Measurements from ENCODE around the gene SORCS1. TPM values are rescaled to one million over a fixed set of nuclear protein-coding genes. Genes with fewer than 3 reads are reported as not detected.

The SORCS1 gene
- total and polyA plus RNA-seq, 4 experiments from 2014 or later, result not detected

DNA sequence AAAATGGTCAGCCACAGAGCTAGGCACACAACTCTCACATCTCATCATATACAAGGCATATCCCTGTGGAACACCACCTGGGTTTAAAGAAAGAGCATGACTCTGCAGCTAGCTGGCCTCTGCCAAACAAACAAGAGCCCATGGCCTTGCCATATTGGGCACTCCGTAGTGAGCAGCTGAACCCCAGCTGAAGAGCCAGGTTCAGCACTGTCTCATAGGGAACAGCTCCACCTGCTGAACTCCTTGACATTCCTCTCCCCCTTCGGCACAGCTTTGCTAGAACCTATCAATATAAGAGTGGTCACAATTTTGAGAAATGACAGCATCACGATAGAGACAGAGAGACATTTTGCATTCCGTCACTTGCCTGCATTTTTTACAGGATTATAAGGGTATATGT is 20.0 kb downstream of the SORCS1 start:
- no peaks in the 10 kb centered on the region for H3K4me1 Mint-ChIP-seq
- intact Hi-C loops (cut with micrococcal nuclease), result no loop called here
- no peaks in the 10 kb centered on the region for H3K36me3 ChIP-seq (ENCODE audit: insufficient read depth, low read length)
- no peak overlapping the region for H3K4me3 ChIP-seq (ENCODE audit: low read length in 2 of 2)
- H3K27me3 ChIP-seq (ENCODE audit: insufficient read depth, low read length), result no peaks in the 10 kb centered on the region
- no peak overlapping the region for H3K27ac Mint-ChIP-seq
- CTCF ChIA-PET (ENCODE audit: partially characterized antibody), result no interaction called here
- no peaks in the 10 kb centered on the region for H3K36me3 Mint-ChIP-seq
- H3K4me1 ChIP-seq (ENCODE audit: insufficient read depth, low read length), result no peaks in the 10 kb centered on the region
- H3K9me3 ChIP-seq (ENCODE audit: control insufficient read depth in 1 of 2, low read length in 2 of 2), result no peaks in the 10 kb centered on the region
- H3K27me3 Mint-ChIP-seq, result no peaks in the 10 kb centered on the region
- no peak for DNase-seq
- POLR2A ChIA-PET (ENCODE audit: partially characterized antibody), result no interaction called here
- H3K9me3 Mint-ChIP-seq, result peaks cover 0 to 12% (median 8%) of the 10 kb centered on the region in 8 donors
- no peak overlapping the region for H3K4me3 Mint-ChIP-seq
- H3K27ac ChIP-seq (ENCODE audit: low read depth, low read length), result no peak overlapping the region

DNA sequence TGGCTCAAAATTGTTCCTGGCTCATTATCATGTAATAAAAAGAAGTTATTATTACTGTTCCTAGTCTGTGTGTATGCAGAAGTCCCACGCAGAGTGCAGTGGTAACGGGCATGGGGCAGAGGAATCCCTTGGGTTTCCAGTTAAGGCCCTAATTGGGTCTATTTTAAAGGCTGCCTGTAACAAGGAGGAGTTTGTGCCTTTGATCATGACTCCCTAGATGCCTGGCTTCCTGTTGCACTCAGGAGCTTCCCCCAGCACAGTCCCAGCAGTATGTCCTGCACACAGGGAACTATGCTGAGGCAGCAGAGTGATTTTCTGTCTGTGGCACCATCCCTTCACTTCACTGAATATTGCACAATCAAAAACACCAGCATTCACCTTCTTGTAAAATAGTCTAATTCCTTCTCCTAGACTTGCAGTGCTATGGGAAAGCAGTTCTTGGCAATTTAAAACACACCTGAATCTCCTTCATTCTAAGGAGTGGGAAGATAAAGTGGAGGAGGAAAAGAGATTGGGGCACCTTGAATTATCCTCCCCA is 22.9 kb downstream of the SORCS1 start:
- H3K4me1 ChIP-seq (ENCODE audit: insufficient read depth, low read length), result no peaks in the 10 kb centered on the region
- no peaks in the 10 kb centered on the region for H3K27me3 ChIP-seq (ENCODE audit: insufficient read depth, low read length)
- H3K4me1 Mint-ChIP-seq, result no peaks in the 10 kb centered on the region
- H3K36me3 ChIP-seq (ENCODE audit: insufficient read depth, low read length), result no peaks in the 10 kb centered on the region
- H3K9me3 ChIP-seq (ENCODE audit: control insufficient read depth in 1 of 2, low read length in 2 of 2), result peaks cover 0 to 3% of the 10 kb centered on the region in 2 donors
- H3K27ac ChIP-seq (ENCODE audit: low read depth, low read length), result no peak overlapping the region
- DNase-seq, result no peak
- no peaks in the 10 kb centered on the region for H3K27me3 Mint-ChIP-seq
- peaks cover 0 to 17% (median 8%) of the 10 kb centered on the region in 8 donors for H3K9me3 Mint-ChIP-seq
- no peak overlapping the region for H3K27ac Mint-ChIP-seq
- no peak overlapping the region for H3K4me3 ChIP-seq (ENCODE audit: low read length in 2 of 2)
- ChIA-PET CTCF (ENCODE audit: partially characterized antibody) (no interaction called here), POLR2A (ENCODE audit: partially characterized antibody) (no interaction called here)
- no peak overlapping the region for H3K4me3 Mint-ChIP-seq
- no peaks in the 10 kb centered on the region for H3K36me3 Mint-ChIP-seq
- intact Hi-C loops (cut with micrococcal nuclease), result no loop called here

DNA sequence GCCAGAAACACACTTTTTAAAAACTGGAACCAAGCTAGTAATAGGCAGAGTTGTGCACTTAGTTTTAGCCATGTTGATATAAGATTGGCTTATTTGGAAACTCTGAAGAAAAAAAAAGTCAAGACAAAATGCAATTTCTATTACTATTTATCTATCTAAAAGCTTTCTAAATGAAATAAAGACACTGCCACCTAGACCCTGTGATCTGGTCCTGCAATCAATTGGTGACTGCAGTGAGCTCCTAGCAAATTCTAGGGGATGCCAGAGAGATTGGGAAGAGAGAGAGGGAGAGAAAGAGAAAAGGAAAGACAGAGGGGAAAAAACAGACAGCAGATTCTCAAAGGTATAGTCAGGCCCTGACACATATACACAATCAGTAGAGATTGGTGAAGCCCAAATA is 25.3 kb downstream of the SORCS1 start:
- H3K9me3 ChIP-seq (ENCODE audit: control insufficient read depth in 1 of 2, low read length in 2 of 2), result peaks cover 0 to 3% of the 10 kb centered on the region in 2 donors
- no peaks in the 10 kb centered on the region for H3K27me3 ChIP-seq (ENCODE audit: insufficient read depth, low read length)
- ChIA-PET CTCF (ENCODE audit: partially characterized antibody) (no interaction called here), POLR2A (ENCODE audit: partially characterized antibody) (no interaction called here)
- no peaks in the 10 kb centered on the region for H3K27me3 Mint-ChIP-seq
- no peaks in the 10 kb centered on the region for H3K4me1 ChIP-seq (ENCODE audit: insufficient read depth, low read length)
- H3K4me3 Mint-ChIP-seq, result no peak overlapping the region
- no peak overlapping the region for H3K27ac Mint-ChIP-seq
- no peaks in the 10 kb centered on the region for H3K36me3 Mint-ChIP-seq
- peaks cover 0 to 22% (median 8%) of the 10 kb centered on the region in 8 donors for H3K9me3 Mint-ChIP-seq
- no peak for DNase-seq
- intact Hi-C loops (cut with micrococcal nuclease), result no loop called here
- no peak overlapping the region for H3K4me3 ChIP-seq (ENCODE audit: low read length in 2 of 2)
- H3K4me1 Mint-ChIP-seq, result no peaks in the 10 kb centered on the region
- H3K27ac ChIP-seq (ENCODE audit: low read depth, low read length), result no peak overlapping the region
- no peaks in the 10 kb centered on the region for H3K36me3 ChIP-seq (ENCODE audit: insufficient read depth, low read length)

- no peak overlapping the region for H3K27ac ChIP-seq (ENCODE audit: low read depth, low read length)
- no peaks in the 10 kb centered on the region for H3K36me3 ChIP-seq (ENCODE audit: insufficient read depth, low read length)
- H3K27ac Mint-ChIP-seq, result no peak overlapping the region
- peaks cover 5 to 24% (median 11%) of the 10 kb centered on the region in 8 donors for H3K9me3 Mint-ChIP-seq
- no peaks in the 10 kb centered on the region for H3K4me1 Mint-ChIP-seq
- intact Hi-C loops (cut with micrococcal nuclease), result no loop called here
- H3K27me3 Mint-ChIP-seq, result no peaks in the 10 kb centered on the region
- no peak overlapping the region for H3K4me3 Mint-ChIP-seq
- peaks cover 0 to 3% of the 10 kb centered on the region in 2 donors for H3K9me3 ChIP-seq (ENCODE audit: control insufficient read depth in 1 of 2, low read length in 2 of 2)
- H3K36me3 Mint-ChIP-seq, result no peaks in the 10 kb centered on the region
- no peak for DNase-seq
- no peak overlapping the region for H3K4me3 ChIP-seq (ENCODE audit: low read length in 2 of 2)
- CTCF ChIA-PET (ENCODE audit: partially characterized antibody), result no interaction called here
- POLR2A ChIA-PET (ENCODE audit: partially characterized antibody), result no interaction called here
- H3K27me3 ChIP-seq (ENCODE audit: insufficient read depth, low read length), result no peaks in the 10 kb centered on the region
- H3K4me1 ChIP-seq (ENCODE audit: insufficient read depth, low read length), result no peaks in the 10 kb centered on the region
Measured at GRCh38 chr10:107133656-107134055, 30.9 kb downstream of the SORCS1 start.

- H3K4me3 Mint-ChIP-seq, result no peak overlapping the region
- no peaks in the 10 kb centered on the region for H3K27me3 Mint-ChIP-seq
- H3K27ac ChIP-seq (ENCODE audit: low read depth, low read length), result no peak overlapping the region
- DNase-seq, result no peak
- no peaks in the 10 kb centered on the region for H3K36me3 Mint-ChIP-seq
- no peak overlapping the region for H3K4me3 ChIP-seq (ENCODE audit: low read length in 2 of 2)
- H3K9me3 Mint-ChIP-seq, result peaks cover 3 to 23% (median 8%) of the 10 kb centered on the region in 8 donors
- POLR2A ChIA-PET (ENCODE audit: partially characterized antibody), result no interaction called here
- H3K4me1 ChIP-seq (ENCODE audit: insufficient read depth, low read length), result no peaks in the 10 kb centered on the region
- no peaks in the 10 kb centered on the region for H3K36me3 ChIP-seq (ENCODE audit: insufficient read depth, low read length)
- no peaks in the 10 kb centered on the region for H3K27me3 ChIP-seq (ENCODE audit: insufficient read depth, low read length)
- intact Hi-C loops (cut with micrococcal nuclease), result no loop called here
- H3K27ac Mint-ChIP-seq, result no peak overlapping the region
- H3K9me3 ChIP-seq (ENCODE audit: control insufficient read depth in 1 of 2, low read length in 2 of 2), result no peaks in the 10 kb centered on the region
- no peaks in the 10 kb centered on the region for H3K4me1 Mint-ChIP-seq
- CTCF ChIA-PET (ENCODE audit: partially characterized antibody), result no interaction called here
Measured at GRCh38 chr10:107129000-107129399, 35.5 kb downstream of the SORCS1 start.

DNA sequence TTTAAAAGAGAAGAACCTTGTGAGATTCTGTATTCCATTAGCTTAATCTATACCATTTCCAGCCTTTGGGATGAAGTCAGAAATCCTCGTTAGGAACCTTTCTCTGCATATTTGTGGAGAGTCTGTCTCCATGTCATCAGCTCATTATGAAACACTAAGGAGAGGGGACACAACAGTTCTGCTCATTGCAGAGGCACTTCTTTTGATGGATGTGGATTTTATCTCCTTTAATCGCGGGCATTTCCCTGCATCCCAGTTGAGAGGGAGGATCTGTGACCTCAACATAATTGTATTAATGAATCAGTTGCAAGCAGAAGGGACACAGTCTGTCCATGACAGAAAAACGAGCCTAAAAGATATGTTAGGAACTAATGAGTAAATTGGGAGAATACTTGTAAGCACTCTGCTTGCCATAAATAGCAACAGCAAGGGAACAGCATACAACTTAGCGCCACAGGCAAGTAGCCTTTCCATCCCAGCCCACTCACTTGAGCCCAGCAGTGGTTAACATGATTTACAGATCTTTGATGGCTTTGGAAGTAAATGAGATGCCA is 37.9 kb downstream of the SORCS1 start:
- intact Hi-C loops (cut with micrococcal nuclease), result no loop called here
- no peak for DNase-seq
- Histone ChIP-seq H3K27me3 (ENCODE audit: insufficient read depth, low read length) (no peaks in the 10 kb centered on the region), H3K9me3 (ENCODE audit: control insufficient read depth in 1 of 2, low read length in 2 of 2) (no peaks in the 10 kb centered on the region), H3K27ac (ENCODE audit: low read depth, low read length) (no peak overlapping the region), H3K36me3 (ENCODE audit: insufficient read depth, low read length) (no peaks in the 10 kb centered on the region), H3K4me3 (ENCODE audit: low read length in 2 of 2) (no peak overlapping the region), H3K4me1 (ENCODE audit: insufficient read depth, low read length) (no peaks in the 10 kb centered on the region)
- H3K4me3 Mint-ChIP-seq, result no peak overlapping the region
- peaks cover 3 to 23% (median 6%) of the 10 kb centered on the region in 8 donors for H3K9me3 Mint-ChIP-seq
- no peaks in the 10 kb centered on the region for H3K36me3 Mint-ChIP-seq
- no peak overlapping the region for H3K27ac Mint-ChIP-seq
- no peaks in the 10 kb centered on the region for H3K4me1 Mint-ChIP-seq
- ChIA-PET CTCF (ENCODE audit: partially characterized antibody) (no interaction called here), POLR2A (ENCODE audit: partially characterized antibody) (no interaction called here)
- no peaks in the 10 kb centered on the region for H3K27me3 Mint-ChIP-seq

- ChIA-PET CTCF (ENCODE audit: partially characterized antibody) (no interaction called here), POLR2A (ENCODE audit: partially characterized antibody) (no interaction called here)
- Histone ChIP-seq H3K4me1 (ENCODE audit: insufficient read depth, low read length) (no peaks in the 10 kb centered on the region), H3K4me3 (ENCODE audit: low read length in 2 of 2) (no peak overlapping the region), H3K27ac (ENCODE audit: low read depth, low read length) (no peak overlapping the region), H3K9me3 (ENCODE audit: control insufficient read depth in 1 of 2, low read length in 2 of 2) (no peaks in the 10 kb centered on the region), H3K36me3 (ENCODE audit: insufficient read depth, low read length) (no peaks in the 10 kb centered on the region), H3K27me3 (ENCODE audit: insufficient read depth, low read length) (no peaks in the 10 kb centered on the region)
- H3K27me3 Mint-ChIP-seq, result no peaks in the 10 kb centered on the region
- DNase-seq, result no peak
- no peaks in the 10 kb centered on the region for H3K4me1 Mint-ChIP-seq
- peaks cover 0 to 17% (median 2%) of the 10 kb centered on the region in 8 donors for H3K9me3 Mint-ChIP-seq
- intact Hi-C loops (cut with micrococcal nuclease), result no loop called here
- no peak overlapping the region for H3K27ac Mint-ChIP-seq
- H3K4me3 Mint-ChIP-seq, result no peak overlapping the region
- no peaks in the 10 kb centered on the region for H3K36me3 Mint-ChIP-seq
Measured at GRCh38 chr10:107122703-107123102, 41.8 kb downstream of the SORCS1 start.

GRCh38 chr10:107118866-107119265 is 45.6 kb downstream of the SORCS1 start:
- H3K27me3 ChIP-seq (ENCODE audit: insufficient read depth, low read length), result no peaks in the 10 kb centered on the region
- no peaks in the 10 kb centered on the region for H3K36me3 Mint-ChIP-seq
- CTCF ChIA-PET (ENCODE audit: partially characterized antibody), result no interaction called here

More at GRCh38 chr10:107118866-107119265, 45.6 kb downstream of the SORCS1 start:
- POLR2A ChIA-PET (ENCODE audit: partially characterized antibody), result no interaction called here
- no peaks in the 10 kb centered on the region for H3K27me3 Mint-ChIP-seq
- H3K9me3 Mint-ChIP-seq, result peaks cover 0 to 16% (median 3%) of the 10 kb centered on the region in 8 donors
- Histone ChIP-seq H3K36me3 (ENCODE audit: insufficient read depth, low read length) (no peaks in the 10 kb centered on the region), H3K4me3 (ENCODE audit: low read length in 2 of 2) (no peak overlapping the region), H3K27ac (ENCODE audit: low read depth, low read length) (no peak overlapping the region), H3K4me1 (ENCODE audit: insufficient read depth, low read length) (no peaks in the 10 kb centered on the region), H3K9me3 (ENCODE audit: control insufficient read depth in 1 of 2, low read length in 2 of 2) (no peaks in the 10 kb centered on the region)
- H3K4me1 Mint-ChIP-seq, result no peaks in the 10 kb centered on the region
- intact Hi-C loops (cut with micrococcal nuclease), result no loop called here
- H3K4me3 Mint-ChIP-seq, result no peak overlapping the region
- DNase-seq, result no peak
- no peak overlapping the region for H3K27ac Mint-ChIP-seq
